SW 1271 (cell line): ENCODE data around the gene PDE8B.

Experiments
- DNase-seq, 2 experiments: peaks; one replicate each; lab custom pipeline; 2025; lab: John Stamatoyannopoulos, UW

Gene PDE8B

DNA sequence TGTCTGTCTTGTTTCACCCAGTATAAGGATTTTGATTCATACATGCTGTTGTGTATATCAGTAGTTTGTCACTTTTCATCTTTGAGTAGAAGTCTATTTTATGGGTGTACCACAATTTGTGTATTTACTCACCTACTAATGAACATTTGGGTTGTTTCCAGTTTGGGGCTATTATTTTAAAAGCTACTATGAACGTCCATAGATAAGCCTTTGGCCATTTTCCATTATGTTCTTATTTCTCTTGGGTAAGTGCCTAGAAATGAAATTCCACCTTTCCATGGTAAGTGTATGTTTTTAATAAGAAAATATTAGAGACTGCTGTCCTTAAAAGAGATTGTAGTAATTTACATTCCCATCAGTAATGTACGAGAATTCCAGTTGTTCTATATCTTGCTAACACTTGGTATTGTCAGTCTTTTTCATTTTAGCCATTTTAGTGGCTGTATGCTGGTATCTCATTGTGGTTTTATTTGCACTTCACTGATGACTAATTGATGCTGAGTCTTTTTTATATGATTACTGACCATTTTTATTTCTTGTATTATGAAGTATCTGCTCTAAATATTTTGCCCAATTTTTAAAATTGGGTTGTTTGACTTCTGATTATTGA is 17.9 kb upstream of the PDE8B start:
- no peak for DNase-seq

DNA sequence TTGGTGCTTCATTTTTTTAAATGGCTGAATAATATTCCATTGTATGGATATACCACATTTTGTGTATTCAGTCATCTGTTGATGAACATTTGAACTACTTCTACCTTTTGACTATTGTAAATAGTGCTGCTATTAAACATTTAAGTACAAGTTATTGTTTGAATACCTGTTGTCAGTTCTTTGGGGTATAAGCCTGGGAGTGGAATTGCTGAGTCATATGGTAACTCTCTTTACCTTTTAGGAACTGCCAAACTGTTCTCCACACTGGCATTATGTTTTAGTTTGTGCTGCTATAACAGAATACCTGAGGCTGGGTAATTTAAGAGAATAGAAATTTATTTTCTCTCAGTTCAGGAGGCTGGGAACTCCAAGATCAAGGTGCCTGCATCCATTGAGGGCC is 15.7 kb upstream of the PDE8B start:
- DNase-seq, result no peak

DNA sequence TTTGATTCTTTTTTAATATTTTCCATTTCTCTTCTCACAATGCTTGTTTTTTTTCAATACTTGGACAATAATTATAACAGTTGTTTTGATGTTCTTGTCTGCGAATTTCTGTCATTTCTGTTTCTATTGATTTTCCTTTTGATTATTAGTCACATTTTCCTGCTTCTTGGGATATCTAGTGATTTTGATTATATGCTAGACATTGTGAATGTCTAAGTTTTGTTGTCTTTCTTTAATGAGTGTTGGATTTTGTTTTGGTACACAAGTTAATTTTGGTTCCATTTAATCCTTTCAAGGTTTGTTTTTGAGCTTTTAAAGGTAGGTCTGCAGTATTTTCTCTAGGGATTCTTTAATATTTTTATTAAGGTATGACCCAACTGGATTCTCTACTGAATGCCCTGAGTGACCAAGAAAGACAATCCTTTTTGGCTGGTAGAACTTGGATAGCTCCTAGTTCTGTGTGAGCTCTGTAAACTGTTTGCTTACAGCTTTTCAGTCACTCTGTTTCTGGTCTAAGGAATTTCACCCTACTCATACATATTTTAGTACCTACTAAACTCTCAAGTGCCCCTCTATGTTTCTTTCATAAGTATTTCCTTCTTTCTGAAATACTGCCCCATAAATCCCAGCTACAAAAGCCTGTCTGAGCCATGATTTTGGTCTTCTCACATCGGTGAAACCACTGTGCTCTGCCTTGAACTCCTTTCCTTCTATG is 12.5 kb upstream of the PDE8B start:
- DNase-seq, result no peak

DNA sequence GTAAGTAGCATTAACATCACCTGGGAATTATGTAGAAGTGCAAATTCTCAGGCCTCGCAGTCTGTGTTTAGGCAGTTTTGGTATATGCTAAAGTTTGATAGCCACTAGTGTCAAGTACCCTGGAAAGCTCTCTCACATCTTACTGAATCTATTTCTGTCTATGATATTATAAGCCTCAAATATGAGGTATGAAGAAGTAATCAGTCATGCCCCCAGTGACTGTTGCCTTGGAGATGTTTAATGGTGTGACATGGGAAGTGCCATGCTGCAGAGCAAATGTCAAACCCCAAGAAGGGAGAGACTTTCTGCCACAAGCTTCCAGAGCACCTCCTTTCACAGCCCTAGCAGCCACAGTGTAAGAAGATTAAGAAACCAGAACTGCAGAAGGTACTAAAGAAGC is 9.8 kb upstream of the PDE8B start:
- DNase-seq, result no peak

DNA sequence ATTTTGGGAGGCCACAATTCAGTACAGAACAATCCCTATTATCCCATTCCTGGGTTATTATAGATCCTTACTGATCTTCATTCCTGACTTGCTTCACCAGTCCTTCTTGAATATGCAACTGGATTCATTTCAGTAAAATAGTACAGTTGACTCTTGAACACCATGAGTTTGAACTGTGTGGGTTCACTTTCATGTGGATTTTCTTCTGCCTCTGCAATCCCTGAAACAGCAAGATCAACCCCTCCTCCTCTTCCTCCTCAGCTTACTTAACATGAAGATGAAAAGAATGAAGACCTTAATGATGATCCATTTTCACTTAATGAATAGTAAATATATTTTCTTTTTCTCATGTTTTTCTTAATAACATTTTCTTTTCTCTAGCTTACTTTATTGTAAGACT is 8.3 kb upstream of the PDE8B start:
- DNase-seq, result no peak

DNA sequence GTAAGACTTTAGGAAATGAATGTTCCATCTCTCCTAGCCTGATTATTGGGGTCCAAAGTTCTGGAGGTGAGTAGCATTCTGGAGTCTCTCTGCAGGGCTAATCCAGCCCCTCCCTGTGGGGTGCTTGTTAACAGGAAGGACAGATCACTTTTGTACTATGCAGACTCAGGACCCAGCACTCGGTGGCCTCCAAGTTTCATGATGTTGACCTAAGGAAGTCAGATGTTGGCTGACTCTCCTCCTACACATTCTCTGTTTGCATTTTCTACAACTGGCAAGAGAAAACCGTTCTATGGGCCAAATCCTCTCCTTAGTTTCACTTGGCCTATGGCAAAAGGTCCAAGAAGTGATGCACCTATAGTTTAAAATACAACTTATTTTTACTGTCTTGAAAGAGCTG is 5.5 kb upstream of the PDE8B start:
- no peak for DNase-seq

DNA sequence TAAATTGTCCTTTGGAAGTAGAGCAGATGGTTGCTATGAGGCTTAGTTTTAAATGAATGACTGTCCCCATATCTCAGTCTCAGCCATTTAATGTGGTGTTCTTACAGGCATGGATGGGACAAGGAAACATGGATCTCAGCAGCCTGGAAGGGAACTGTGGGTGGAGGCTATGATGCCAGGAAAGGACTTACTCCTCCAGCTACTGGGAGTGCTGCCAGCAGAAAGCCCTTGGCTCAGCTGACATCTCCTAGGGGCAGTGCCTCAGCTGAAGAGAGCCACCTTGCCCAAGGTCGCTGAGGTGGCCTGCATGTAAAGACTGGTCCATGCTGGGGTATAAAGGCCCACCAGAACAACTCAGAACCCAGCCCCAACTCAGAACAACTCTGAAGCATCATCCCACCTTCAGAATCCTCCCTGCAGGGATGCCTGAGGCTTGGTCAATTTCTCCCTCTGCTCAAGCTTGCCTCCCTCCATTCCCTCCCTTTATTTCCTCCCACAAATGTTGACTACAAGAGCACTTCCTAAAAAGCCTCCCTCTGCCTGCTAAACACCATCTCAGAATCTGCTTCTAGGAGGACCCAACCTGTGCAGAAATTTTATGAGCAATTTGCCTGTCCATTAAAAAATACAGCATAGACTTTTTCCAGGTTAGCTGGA is 1.8 kb upstream of the PDE8B start:
- no peak for DNase-seq

DNA sequence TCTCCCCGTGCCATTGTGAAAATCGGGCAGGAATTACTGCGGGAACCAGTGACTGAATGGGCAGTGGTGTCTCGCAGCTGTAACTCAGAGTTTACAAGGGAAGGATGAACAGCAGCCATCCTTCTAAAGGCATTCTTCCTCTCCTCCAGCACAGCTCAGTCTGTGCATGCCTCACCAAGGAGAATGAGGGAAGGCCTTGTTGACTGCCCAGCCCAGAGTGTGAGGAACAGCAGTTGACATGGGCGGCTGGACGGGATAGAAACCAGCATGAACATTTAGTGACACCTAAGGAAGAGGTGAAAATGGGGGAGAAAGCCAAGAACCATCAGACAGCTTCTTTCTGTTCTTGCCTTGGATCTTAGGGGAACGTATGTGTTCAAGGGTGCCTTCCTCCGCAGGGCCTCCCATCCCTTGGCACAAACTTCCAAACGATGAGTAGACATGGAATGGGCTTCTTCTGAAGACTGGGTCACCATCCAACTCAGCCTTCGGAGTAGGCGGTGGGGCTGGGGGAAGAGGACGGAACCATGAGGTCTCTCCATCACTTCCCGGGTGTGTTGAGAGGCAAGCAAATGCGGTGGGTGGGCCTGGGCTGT is 887 bp upstream of the PDE8B start:
- no peak for DNase-seq

DNA sequence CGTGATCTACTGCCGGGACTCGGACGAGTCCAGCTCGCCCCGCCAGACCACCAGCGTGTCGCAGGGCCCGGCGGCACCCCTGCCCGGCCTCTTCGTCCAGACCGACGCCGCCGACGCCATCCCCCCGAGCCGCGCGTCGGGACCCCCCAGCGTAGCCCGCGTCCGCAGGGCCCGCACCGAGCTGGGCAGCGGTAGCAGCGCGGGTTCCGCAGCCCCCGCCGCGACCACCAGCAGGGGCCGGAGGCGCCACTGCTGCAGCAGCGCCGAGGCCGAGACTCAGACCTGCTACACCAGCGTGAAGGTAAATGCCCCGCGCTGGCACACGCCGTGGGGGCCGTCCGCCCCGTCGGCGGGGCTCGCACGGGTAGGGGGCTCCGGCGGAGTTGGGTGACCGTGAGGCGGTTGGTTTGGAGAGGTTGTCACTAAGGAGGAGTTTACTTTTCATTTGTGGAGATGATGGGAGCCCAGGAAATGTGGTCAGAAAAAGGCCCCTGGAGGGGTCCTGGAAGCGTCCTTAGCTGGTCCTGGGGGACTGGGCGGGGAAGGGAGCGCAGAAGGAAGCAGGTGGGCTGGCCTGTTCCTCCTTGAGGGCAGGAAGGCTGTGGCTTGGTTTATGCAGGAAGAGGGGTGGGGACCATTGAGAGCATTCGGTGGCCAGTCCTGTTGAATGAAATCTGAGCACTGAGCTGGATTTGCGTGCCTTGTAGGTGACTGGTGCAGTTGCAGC is 647 bp downstream of the PDE8B start:
- DNase-seq, result no peak

DNA sequence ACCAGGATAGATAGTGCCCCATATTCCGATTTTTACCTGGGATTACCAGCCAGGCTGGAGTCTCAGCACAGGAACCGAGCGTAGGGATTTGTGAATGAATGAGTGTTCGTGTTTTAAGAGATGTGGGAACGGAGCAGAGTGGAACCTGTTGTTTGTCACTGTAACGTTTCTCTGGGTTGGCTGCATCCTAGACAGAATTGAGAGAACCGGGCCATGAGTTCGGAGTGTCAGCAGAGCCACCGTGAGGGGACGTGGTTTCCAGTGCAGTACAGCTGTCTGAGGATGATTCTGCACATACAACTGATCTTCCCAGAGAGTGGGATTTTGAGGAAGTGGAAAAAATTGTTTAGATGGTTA is 1.2 kb downstream of the PDE8B start:
- no peak for DNase-seq

DNA sequence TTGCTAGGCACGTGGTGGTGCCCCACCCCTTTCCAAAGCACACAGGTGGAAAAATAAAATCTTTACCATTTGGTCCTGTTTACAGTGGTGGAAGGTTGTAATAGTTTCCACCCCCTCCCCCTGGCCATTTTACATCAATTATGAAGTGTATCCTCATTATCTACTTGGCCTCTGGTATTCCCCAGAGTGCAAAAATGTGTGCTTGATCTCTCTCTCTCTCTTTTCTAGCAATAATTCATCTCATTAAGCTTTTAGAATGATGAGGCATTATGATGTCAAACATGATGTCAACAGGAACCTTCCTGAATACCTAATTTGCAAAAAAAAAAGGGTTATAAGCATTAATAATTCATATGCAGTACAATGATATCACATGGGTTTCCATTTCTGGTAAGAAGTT is 3.1 kb downstream of the PDE8B start:
- no peak for DNase-seq

DNA sequence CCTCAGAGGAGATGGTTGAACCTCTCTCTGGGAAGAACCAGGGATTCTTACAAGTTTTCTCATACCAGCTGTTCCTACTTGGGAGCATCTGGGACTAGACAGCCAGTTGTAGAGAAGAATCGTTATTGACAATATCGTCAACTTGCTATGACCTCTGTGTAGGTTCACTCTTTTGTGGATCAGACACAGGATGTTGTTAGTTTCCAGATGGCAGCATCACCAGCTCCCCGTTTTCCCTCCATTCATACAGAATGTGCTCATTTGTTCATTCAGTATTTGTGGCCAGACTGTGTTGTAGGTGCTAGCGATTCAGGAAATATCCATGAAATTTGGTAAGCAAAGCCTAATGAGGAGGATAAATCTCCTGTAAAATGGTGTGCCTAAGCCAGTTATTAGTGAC is 3.7 kb downstream of the PDE8B start:
- DNase-seq, result no peak

DNA sequence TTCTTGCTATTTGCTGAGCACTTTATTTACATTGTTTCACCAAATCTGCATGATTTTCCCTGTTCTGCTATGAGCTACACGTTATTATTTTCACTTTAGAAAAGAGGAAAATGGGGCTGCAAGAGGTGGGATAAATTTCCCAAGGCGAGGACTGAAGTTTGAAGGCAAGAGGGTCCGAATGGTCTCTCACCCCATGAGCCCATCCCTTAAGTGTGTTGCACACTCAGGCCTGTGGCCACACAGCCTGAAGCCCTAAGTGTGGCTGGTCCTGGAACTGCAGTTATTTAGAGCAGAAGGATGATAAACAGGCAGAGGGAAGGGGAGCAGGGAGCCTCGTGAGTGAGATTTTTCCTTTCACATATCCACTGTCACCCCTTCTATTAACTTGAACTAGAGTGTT is 7.8 kb downstream of the PDE8B start:
- DNase-seq, result no peak

DNA sequence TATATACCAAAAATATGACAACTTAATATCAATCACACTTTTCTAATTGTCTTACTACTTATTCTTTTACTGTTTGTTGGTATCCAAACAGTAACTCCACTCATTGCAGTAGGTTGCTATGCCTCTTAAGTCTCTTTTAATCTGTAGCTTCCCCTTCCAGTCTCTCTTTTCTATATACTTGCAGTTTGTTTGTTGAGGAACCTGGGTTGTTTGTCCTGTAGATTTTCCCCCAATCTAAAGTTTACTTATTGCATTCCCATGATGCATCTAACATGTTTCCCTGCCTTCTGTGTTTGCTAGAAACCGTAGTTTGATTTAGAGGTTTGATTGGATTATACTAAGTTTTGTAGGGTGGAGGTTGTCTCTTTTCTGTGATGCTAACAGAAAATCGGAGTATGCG is 10.6 kb downstream of the PDE8B start:
- no peak for DNase-seq

DNA sequence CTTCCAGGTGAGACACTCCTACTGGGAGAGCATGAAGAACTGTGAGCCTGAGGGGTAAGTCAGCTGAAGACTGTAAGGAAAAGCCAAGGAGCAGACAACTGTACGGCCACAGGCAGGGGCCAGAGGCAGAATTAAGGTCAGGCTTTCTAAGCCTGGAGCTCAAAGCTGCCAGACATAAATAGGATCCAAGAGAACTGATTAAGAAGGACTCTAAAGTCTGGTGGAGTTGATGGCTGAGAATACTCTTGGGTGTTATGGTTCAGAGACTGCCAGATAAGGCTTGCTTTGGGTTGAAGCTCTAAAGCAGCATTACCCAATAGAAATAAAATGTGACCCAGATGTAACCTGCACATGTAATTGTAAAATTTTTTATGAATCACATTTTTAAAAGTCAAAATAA is 12.2 kb downstream of the PDE8B start:
- DNase-seq, result no peak

DNA sequence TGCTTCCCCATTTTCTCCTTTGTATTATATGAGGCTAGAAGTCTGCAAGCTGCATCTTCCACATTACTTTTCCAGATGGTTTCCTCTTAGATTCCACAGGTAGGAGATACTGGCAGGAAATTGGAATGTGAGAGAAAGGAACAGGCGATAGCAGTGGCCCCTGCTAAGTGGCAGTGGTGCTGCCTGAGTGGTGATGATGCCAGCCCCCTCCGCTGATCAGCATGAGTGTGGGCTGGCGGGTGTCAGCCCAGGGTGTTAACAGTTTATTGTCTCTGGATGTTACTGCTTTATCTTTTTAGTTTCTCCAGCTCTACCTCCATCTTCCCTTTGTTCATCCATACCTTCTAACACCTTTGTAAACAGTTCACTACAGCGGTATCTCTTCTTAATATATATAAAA is 13.2 kb downstream of the PDE8B start:
- no peak for DNase-seq

DNA sequence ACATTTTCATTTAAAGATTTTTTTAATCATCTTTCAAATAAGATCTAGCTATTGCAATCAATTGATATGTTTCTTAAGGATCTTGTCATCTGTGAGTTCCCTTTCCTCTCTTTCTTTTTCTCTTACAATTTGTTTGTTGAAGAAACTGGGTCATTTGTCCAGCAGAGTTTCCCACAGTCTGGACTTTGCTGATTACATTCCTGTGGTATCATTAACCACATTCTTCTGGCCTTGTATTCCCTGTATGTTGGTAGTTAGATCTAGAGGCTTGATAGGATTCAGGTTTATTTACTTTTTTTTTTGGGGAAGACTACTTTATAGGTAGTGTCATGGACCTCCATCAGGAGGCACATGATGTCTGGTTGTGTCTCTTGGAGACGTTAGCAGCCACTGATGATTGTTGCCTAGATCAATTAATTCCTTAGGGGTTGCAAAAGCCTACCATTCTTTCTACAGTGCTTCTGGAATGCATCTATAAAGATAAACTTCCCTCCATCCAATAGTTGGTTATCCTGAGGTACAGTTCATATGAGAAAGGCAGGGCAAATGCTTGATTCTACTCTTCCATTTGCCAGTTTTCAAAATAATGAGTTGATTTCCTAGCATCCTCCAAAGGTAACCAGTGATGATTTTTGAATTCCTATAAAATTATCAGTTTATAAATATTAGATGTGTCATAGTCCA is 14.3 kb downstream of the PDE8B start:
- no peak for DNase-seq

DNA sequence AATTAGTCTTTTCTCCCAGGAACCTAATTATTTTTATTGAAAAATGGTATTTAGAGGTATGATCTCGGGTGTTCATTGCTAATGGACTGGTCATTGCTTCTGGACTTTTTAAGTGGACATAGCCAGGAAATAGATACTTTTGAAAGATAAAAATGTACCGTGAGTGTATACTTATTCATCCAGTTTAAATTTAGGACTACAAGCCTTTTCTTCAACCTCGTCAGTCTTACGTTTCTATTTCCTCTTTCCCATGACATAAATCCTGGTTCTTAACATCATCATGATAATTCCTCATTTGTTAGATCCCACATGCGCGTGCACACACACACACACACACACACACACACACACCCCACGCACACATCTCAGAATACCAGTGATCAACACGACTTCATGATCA is 15.1 kb downstream of the PDE8B start:
- no peak for DNase-seq

DNA sequence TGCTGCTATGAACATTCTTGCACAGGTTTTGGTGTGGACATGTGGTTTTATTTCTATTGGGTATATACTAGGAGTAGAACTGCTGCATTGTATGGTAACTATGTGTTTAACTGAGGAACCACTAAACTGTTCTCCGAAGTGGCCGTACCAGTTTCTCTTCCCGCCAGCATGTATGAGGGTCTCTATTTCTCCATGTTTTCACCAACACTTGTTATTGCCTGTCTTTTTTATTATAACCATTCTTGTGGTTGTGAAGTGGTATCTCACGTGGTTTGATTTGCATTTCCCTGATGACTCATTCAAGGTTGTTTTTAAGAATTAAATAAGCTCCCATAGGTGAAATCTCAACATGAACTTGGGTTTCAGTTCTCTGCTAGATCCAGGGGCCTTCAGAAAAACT is 19.4 kb downstream of the PDE8B start:
- DNase-seq, result no peak

DNA sequence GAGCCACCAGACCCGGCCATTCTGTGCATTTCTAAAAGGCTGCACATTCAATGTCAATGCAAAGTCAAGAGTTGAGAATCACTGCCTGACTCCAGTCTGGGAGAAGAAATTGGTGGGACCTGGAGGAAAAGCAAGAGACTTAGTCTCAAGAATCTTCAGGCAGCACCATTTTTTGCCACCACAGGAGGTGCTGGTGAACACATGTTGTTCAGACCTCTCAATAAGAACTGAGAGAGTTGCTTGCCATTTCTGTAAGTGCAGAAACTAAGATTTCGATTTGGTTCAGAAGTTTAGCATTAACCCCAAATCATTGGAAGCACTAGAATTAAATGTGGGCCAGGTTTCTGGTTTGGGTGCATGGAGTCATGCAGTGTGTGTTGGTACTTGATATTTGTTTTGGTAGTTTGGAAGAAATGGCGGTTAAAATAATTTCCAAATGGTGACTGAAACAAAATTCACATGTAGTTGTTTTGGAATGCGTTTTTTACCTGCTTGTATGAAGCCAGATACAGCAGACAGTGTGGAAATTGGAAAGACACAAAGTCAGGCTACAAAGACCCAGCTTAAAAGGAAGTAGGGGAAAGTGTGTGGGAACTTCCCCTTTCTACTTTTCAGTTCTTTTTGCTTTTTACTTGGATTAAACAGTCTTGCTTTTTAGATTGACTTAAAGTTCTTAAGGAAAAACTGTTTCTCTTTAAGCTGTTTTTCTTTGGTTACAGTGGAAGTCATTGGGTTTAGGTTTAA is 20.4 kb downstream of the PDE8B start:
- no peak for DNase-seq

DNA sequence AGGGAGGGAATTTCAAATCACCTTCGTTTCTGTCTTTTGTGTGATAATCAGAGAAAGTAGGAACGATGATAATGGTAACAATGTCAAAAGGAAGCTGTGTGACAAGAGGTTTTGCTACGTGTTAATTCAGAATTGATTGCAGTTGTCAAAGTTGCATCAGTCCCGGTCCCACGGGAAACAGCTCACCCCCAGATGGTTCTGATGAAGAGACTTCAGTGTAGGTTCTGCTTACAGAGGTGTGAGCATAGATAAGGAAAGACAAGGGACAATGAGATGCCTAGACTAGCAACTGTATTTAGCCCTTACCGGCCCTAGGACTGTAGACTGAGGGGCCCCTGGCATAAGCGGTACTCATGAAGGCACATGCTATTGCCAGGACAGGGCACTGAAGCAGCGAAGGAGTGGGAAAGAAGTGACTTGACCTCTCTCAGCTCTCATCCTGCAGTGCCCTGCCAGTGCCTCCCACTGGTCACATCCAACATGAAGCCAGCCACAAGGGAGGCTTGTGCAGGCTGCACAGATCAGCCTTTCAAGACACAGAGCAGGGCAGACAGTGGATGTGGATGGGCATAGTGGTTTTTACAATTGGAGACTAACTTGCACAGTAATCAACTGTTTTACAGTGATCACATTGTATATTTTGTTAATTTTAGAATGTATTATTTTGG is 21.1 kb downstream of the PDE8B start:
- DNase-seq, result no peak
